ENCODE results near the gene TBC1D4. TPM values are rescaled to one million over a fixed set of nuclear protein-coding genes. Genes with fewer than 3 reads are reported as not detected.
"Not testable (repeated sequence)": the region's sequence is repeated elsewhere in the genome, so short reads cannot be mapped to it uniquely, and the experiment has no call there.

Gene TBC1D4
- total RNA-seq, 4 donors from 2014 or later = 49.9 to 279 (median 211) TPM

DNA sequence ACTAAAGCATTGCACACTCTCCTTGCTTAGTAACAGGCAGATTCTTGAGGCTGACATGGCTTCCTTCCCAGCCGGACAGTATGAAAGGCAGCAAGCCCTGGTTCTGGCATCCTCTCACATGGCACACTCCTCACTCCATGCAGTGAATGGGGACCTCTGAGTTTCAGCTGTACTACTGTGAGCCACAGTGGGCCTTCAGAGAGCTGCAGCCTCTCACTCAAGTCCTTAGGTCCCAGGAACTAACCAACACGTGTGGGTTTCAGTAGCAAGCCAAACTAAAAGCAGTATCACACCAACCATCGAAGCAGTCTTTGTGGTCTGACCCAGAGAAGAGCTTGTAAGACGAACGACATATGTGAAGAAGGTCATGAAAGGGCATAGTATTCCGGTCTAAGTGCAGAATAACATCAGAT is 128.2 kb downstream of the TBC1D4 start:
- H3K27ac ChIP-seq = peak overlapping the region; percentile 35 to 63 (median 60)
- no peak for DNase-seq
- peaks cover 35 to 37% of the 10 kb centered on the region in 2 donors for H3K4me1 ChIP-seq
- H3K36me3 ChIP-seq = no peaks in the 10 kb centered on the region
- ATAC-seq = peak; percentile 56 to 67
- no peaks in the 10 kb centered on the region for H3K9me3 ChIP-seq
- TF ChIP-seq POLR2A (IDR thresholded peaks at IDR 0.05) = no peak
- TF ChIP-seq, protein P1, sequence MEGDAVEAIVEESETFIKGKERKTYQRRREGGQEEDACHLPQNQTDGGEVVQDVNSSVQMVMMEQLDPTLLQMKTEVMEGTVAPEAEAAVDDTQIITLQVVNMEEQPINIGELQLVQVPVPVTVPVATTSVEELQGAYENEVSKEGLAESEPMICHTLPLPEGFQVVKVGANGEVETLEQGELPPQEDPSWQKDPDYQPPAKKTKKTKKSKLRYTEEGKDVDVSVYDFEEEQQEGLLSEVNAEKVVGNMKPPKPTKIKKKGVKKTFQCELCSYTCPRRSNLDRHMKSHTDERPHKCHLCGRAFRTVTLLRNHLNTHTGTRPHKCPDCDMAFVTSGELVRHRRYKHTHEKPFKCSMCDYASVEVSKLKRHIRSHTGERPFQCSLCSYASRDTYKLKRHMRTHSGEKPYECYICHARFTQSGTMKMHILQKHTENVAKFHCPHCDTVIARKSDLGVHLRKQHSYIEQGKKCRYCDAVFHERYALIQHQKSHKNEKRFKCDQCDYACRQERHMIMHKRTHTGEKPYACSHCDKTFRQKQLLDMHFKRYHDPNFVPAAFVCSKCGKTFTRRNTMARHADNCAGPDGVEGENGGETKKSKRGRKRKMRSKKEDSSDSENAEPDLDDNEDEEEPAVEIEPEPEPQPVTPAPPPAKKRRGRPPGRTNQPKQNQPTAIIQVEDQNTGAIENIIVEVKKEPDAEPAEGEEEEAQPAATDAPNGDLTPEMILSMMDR (IDR thresholded peaks at IDR 0.05 in 4 of 5, conservative IDR thresholded peaks at IDR 0.05 in 1 of 5) = no peak
- H3K4me3 ChIP-seq = no peak overlapping the region
- intact Hi-C loops (cut with DNase I; ENCODE audit: low total_unique reads) = no loop called here
- in situ Hi-C loops (cut with MboI; ENCODE audit: low sequenced_read_pairs in 4 of 4) = no loop called here
- H3K27me3 ChIP-seq = no peaks in the 10 kb centered on the region

DNA sequence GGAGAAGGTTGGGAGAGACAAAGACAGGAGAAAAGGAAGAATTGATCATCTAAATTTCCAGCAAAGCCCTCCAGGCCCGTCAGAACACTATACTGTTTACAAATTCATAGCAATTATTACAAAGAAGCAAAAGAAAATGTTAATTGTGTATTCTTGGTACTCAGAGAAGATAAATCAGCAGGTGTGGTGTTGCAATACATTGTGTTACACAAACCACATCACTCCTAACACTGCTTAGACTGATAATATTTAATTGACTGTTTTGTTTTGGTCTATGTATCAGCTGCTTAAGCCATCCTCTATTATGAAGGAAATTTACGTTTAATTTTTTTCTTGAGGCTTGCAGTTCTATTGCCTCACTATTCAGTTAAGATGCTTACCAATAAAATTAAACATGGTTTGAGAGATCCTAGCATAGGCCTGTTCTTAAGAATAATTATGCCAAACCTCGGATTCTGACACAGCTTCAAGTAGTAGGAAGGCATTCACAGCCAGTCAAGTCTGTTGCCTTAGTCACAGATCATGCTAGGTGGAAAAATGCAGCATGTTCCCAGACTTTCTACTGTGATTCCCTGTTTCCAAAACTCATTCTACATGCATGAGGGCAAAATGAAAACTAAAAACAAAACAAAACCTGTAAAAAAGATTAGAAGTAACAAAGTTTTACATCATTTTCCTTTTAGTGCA is 129.2 kb downstream of the TBC1D4 start:
- DNase-seq (no peak), ATAC-seq (no peak)
- in situ Hi-C loops (cut with MboI; ENCODE audit: low sequenced_read_pairs in 4 of 4) = no loop called here
- H3K27ac ChIP-seq = peak overlapping the region in 2 of 4 donors; percentile 56 to 63
- H3K27me3 ChIP-seq = no peaks in the 10 kb centered on the region
- H3K36me3 ChIP-seq = peaks cover 0 to 10% of the 10 kb centered on the region in 2 donors
- no peak for TF ChIP-seq POLR2A (IDR thresholded peaks at IDR 0.05)
- TF ChIP-seq, protein P1 (IDR thresholded peaks at IDR 0.05 in 4 of 5, conservative IDR thresholded peaks at IDR 0.05 in 1 of 5) = no peak
- no peak overlapping the region for H3K4me3 ChIP-seq
- intact Hi-C loops (cut with DNase I; ENCODE audit: low total_unique reads) = no loop called here
- H3K9me3 ChIP-seq = no peaks in the 10 kb centered on the region
- H3K4me1 ChIP-seq = peaks cover 29 to 31% of the 10 kb centered on the region in 2 donors

DNA sequence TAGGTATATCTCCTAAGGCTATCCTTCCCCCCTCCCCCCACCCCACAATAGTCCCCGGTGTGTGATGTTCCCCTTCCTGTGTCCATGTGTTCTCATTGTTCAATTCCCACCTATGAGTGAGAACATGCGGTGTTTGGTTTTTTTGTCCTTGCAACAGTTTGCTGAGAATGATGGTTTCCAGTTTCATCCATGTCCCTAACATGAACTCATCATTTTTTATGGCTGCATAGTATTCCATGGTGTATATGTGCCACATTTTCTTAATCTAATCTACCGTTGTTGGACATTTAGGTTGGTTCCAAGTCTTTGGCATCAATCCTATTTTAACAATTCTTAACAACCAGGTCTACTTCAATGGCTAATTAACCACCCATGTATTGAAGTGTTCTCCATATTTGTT is 130.4 kb downstream of the TBC1D4 start:
- ATAC-seq; in situ Hi-C loops (cut with MboI; ENCODE audit: low sequenced_read_pairs in 4 of 4); H3K27me3 ChIP-seq; DNase-seq; H3K9me3 ChIP-seq; H3K4me3 ChIP-seq; intact Hi-C loops (cut with DNase I; ENCODE audit: low total_unique reads); H3K27ac ChIP-seq: not testable (repeated sequence)
- Histone ChIP-seq H3K36me3 (peaks cover 0 to 19% of the 10 kb centered on the region in 2 donors), H3K4me1 (peaks cover 29 to 31% of the 10 kb centered on the region in 2 donors)

DNA sequence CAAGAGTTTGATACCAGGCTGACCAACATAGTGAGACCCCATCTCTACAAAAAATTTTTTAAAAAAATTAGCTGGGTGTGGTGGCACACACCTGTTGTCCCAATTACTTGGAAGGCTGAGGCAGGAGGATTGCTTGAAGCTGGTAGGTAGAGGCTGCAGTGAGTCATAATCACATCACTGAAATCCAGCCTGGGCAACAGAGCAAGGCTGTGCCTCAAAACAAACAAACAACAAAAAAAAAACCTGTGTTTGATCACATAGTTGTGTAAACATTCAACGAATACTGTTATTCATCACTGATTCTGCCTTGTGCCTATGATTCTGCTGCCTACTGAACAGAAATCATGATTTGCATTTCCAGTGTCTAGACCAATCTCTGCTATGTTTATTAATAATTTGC is 134.0 kb downstream of the TBC1D4 start:
- no peak overlapping the region for H3K27ac ChIP-seq
- H3K27me3 ChIP-seq = no peaks in the 10 kb centered on the region
- H3K9me3 ChIP-seq = no peaks in the 10 kb centered on the region
- no peak for ATAC-seq
- in situ Hi-C loops (cut with MboI; ENCODE audit: low sequenced_read_pairs in 4 of 4) = no loop called here
- DNase-seq = no peak
- intact Hi-C loops (cut with DNase I; ENCODE audit: low total_unique reads) = no loop called here
- H3K36me3 ChIP-seq = peaks cover 0 to 24% of the 10 kb centered on the region in 2 donors
- H3K4me1 ChIP-seq = peaks cover 0 to under 1% of the 10 kb centered on the region in 2 donors
- TF ChIP-seq, protein P1 (IDR thresholded peaks at IDR 0.05 in 4 of 5, conservative IDR thresholded peaks at IDR 0.05 in 1 of 5) = no peak
- TF ChIP-seq POLR2A (IDR thresholded peaks at IDR 0.05) = no peak
- no peak overlapping the region for H3K4me3 ChIP-seq

DNA sequence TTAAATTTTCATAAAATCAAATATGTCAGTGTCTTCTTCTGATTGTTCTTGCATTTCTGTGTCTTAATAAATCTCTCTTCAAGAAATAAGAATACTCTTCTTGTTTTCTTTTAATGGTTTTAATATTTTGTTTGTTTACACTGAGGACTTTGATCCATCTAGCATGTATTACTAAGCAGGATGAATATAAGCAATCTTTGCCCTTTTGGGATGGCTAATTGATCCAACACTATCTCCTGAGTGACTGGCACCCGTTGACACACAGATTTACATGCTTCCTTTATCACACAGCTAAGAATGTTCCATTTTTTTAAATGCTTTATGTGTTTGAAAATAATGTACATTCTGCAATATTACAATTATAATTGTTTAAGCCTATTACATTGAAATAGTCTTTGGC is 134.5 kb downstream of the TBC1D4 start:
- no peak overlapping the region for H3K4me3 ChIP-seq
- peaks cover 0 to 24% of the 10 kb centered on the region in 2 donors for H3K36me3 ChIP-seq
- in situ Hi-C loops (cut with MboI; ENCODE audit: low sequenced_read_pairs in 4 of 4) (no loop called here), intact Hi-C loops (cut with DNase I; ENCODE audit: low total_unique reads) (no loop called here)
- no peaks in the 10 kb centered on the region for H3K4me1 ChIP-seq
- no peaks in the 10 kb centered on the region for H3K27me3 ChIP-seq
- no peak for DNase-seq
- H3K9me3 ChIP-seq = no peaks in the 10 kb centered on the region
- TF ChIP-seq POLR2A (IDR thresholded peaks at IDR 0.05) = no peak
- TF ChIP-seq, protein P1 (IDR thresholded peaks at IDR 0.05 in 4 of 5, conservative IDR thresholded peaks at IDR 0.05 in 1 of 5) = no peak
- ATAC-seq = no peak
- H3K27ac ChIP-seq = no peak overlapping the region
